HG03060 (cell line): Measurements from ENCODE around the gene TMEM132D.

ENCODE experiments used
- ATAC-seq: cut with Tn5 transposase; IDR thresholded peaks from one replicate; pipeline ENCODE4 v1.9.1; 2021; ENCODE audit warnings: low read depth, moderate number of reproducible peaks; ENCODE audit not compliant: unreplicated experiment

Gene TMEM132D

GRCh38 chr12:129300011-129300410 lies 603.8 kb downstream of the TMEM132D start:
- ATAC-seq = no peak

DNA sequence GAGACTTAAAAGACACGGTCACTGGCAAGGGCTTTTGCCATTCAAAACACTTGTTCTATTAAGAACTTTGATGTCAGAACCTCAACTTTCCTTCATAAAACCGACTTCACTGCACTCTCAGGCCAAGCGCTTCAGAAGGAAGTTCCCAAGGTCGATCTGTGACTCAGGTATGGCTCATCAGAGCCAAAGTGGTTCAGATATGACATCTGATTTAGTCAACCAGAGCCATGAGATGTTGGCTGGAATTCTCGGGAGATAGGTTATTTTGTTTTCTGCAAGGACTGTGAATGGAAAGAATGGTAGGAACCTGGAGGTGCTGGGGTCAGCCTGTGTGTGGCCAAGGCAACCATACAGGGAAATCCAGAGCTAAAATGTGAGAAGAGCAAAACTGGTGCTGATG lies 604.9 kb downstream of the TMEM132D start:
- no peak for ATAC-seq

DNA sequence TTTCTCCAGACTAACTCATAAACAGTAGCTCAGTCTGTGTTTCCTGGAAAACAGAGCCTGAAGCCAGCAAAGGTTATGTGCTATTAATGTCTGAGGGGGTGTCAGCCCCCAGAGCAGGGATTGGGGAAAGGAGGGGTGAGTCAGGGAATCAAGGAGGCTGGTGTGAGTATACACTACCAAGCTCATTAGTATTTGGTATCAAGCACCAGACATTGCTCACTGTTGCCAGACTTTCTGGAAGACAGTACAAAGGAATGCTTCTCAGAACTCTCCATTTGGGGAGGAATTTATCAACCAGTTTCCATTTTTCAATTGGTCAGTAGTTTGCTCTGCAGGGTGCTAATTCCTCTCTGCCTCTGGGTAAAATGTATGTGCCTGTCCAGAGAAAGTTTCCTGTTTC lies 607.2 kb downstream of the TMEM132D start:
- no peak for ATAC-seq

DNA sequence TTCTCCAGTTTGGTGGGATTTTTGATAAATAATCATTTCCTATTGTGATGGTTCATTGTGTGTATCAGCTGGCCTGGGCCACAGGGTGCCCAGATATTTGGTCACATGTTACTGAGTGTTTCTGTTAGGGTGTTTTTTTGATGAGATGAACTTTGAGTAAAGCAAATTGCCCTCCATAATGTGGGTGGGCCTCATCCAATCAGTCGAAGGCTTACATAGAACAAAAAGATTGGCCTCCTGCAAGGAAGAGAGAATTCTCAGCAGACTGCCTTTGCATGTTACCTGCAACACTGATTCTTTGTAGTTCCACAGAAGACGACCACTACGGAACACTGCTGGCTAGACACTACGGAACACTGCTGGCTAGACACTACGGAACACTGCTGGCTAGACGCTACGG lies 609.0 kb downstream of the TMEM132D start:
- ATAC-seq = no peak

DNA sequence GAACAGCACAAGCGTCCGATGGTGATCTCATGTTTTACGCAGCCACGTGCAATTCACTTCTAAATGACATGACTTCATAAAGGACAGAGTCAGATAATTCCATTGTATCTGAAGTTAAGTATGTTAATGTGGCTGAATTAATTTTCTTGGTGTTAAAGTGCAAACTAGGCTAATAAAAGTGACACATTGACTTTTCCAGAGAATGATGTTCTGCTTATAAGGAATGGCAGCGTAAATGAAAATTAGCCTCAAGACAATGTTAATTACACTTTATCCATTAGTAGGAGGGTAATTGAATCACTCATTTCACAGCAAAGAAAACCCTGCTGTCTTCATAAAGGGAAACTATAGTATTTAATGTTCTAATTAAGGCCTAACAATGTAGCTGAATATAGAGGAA lies 624.1 kb downstream of the TMEM132D start:
- ATAC-seq = no peak

DNA sequence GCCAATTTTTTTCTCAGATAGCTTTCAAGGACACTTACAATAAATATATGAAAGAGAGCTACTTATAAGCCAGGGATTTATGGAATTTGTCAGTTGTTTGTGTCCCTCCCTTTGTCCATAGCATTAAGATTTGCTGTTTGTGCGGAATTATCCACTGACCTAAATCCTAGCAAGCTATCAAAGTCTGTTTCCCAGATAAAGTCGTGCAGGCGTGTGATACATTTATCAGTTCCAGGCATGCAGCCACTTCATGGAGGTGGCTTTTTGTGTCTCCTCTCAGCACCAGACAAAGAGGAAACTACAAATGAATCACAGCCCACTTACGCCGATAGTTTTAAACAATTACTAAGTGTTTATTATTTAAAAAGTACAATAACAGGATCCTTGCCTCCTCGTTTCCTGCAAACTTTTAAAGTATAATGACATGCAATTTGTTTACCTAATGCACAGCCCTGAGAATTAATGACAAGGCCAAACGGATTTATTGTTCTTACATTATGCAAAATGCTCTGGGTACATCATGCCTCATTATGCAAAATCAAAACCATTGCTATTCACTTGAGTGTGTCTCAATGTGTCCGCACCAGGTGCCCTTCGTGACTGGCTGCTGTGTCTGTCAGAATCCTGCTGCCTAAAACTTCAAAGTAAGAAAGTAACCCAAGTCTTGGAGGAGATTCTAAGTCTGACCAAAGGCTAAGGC lies 627.3 kb downstream of the TMEM132D start:
- ATAC-seq = no peak

DNA sequence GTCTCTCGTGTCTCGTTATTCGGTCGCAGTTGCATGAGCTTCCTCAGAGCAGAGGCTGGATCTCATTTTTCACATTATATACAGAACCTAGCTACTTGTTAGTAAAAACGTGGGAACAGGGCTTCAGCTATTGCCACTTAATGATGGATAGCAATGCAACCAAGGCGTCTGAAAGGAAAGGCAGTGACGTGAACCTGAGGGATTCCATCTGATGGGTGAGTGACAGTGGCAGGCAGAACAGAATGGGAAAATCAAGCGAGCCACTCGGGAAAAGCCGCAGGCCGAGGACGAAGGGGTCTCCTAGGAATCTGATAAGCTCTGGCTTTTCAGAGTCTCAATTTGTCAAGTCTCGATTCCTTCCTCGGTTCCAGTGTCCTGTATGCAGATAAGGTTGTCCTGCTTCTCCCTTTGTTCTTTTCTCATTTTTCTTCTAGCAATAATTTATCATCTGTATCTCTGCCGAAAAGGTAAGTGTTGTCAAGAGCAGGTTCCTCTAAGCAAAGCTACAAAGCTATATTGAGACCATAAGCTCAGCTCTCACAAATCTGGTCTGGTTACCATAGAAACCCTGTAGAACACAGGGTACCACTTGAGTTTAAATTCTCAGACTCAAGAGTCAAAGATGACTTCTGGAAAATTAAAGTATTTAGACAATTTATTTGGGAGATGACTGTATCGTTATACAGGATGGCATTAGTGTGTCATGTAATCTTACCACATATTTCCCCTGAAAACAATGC lies 633.9 kb downstream of the TMEM132D start:
- ATAC-seq = no peak

DNA sequence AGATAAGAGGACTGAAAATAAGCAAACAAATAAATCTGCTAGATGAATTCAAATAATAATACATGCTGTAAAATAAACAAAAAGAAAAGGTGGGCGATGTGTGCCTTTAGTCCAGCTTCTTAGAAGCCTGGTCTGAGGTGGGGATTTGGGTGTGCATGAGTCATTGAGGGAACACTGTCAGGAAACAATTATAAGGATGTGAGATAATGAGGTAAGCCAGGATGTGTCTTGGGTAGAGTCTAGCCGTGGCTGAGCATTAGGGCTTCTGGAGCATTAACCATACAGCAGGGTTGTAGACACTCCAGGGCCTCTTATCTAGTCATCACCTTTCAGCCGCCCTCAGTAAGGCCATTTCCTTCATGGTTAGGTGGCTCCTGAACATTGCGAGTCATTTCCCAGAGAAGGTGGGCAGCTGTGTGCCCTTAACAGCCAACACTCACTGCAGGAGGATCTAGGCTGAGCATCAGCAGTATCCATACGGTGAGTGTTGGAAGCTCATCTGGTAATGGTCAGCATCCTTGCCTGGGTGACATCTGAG lies 645.0 kb downstream of the TMEM132D start:
- no peak for ATAC-seq

DNA sequence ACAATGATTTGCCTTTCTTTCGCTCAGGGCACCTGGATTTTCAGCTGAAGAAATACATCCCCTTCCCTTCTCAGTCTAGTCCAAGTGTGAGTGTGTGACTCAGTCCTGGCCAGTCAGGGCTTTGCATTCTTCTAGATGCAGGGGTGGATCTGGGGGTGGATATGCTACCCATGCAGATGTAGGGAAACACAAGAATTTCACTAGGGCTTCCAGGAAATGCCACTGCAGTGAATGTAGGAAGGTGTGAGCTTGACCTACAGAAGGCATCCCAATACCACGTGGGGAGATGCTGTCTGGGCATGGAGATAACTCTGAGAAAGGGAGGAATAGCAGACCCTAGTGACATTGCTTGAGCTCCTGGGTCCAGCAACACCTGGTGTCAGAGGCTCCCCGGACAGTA lies 646.3 kb downstream of the TMEM132D start:
- ATAC-seq = no peak

DNA sequence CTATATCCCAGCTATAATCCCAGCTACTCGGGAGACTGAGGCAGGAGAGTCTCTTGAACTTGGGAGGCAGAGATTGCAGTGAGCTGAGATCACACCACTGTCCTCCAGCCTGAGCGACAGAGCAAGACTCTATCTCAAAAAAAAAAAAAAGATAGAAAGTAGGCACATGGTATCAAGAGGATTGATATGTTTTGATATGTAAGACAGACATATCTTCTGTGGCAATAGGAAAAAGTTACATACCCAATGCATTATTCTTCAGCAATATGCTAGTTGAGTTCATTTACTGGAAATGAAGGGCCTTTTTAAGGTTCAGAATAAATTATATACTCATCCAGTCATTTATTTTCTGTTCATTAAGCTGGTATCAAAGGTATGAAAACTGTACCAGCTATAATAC lies 657.2 kb downstream of the TMEM132D start:
- ATAC-seq = no peak

GRCh38 chr12:129245769-129246168 lies 658.1 kb downstream of the TMEM132D start:
- ATAC-seq = no peak

DNA sequence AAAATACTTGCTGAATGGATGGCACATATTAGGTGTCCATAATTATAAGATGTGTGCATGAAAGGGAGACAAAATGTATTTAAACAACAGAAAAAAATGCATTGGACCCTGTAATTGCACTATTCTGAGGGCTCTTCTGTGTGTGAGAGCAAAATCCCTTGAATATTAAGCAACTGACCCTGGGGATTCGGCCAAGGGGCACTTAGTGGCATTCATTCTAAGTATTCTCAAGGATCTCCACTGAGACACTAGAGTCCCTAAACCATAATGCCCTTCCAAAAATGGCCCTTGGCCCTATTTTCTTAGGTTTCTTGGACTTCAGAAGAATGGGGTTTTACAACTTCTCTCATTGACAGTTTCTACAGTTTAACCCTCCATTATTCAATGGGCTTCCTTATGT lies 662.0 kb downstream of the TMEM132D start:
- ATAC-seq = no peak

DNA sequence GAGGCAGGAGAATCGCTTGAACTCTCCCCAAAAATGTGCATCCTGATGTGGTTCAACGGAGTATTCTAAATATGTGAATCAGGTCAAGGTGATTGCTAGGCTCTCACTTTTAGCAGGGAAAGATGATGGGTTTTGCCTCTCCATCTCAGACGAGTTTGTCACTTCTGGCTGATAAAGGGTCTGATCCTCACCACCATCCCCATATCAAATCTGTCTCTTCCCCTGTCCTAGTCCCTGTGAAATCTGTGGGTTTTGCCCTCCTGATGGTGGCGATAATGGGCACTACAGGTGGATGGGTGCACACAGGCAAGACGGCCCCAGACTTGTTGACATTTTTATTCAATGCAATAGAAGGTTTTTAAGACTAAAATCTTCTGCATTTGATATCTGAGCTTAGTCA lies 665.9 kb downstream of the TMEM132D start:
- no peak for ATAC-seq

GRCh38 chr12:129234209-129234608 lies 669.6 kb downstream of the TMEM132D start:
- ATAC-seq = no peak

DNA sequence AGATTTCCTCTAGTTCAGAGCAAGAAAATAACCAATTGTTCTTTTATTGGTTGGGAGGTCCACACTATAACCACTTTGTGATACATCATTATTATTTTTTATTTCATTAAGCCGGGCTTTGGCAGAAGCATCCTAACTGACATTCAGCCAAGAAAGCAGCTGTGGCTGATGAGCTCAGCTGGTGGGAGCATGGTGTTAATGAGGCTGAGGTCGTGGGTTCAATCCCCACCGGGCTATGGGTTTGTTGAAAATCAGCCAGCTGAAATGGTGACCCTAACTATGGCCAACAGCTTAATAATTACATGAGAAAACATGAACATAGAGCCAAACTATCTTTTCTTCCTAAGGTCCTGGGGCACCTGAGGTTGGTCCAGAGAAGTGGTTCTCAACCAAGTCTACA lies 672.3 kb downstream of the TMEM132D start:
- ATAC-seq = no peak

DNA sequence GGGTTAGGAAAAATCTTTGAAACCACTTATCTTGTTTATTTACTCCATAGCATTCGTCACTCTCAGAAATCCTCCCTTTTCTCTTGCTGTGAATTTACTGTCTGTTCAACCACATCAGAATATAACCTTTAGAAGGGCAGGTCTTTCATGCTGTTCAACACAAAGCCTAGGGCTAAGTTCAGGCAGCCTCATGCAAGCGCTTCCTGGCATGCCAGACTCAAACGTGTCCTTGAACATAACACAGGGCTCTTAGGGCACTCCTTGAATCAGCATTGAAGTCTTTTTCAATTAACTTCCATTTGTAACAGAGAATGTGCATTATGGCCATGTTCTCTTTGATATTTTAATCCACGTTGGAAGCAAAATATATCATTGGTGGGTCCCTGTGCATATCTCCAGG lies 672.8 kb downstream of the TMEM132D start:
- no peak for ATAC-seq

GRCh38 chr12:129226851-129227250 lies 677.0 kb downstream of the TMEM132D start:
- ATAC-seq = no peak

DNA sequence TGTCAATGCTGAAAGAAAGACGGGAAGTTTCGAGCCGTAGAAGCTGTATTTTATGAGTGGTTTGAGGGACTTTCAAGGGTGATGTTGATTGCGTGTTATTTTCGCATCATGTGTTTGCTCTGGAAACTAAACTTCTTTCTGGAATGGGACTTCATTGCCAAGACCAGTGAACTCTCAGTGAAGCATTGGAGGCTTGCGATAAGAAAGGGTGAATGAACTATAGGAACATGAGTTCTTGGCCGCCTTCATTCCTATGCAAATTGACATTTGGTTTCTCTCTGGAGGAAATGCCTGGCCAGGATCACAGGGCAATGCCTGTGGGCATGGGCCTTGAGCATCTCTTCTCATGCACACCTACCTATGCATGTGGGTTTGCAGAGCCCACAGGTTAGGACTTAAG lies 677.8 kb downstream of the TMEM132D start:
- ATAC-seq = no peak

GRCh38 chr12:129215556-129215955 lies 688.3 kb downstream of the TMEM132D start:
- ATAC-seq = no peak

- ATAC-seq = no peak
Measured at GRCh38 chr12:129213551-129213950, 690.3 kb downstream of the TMEM132D start.

DNA sequence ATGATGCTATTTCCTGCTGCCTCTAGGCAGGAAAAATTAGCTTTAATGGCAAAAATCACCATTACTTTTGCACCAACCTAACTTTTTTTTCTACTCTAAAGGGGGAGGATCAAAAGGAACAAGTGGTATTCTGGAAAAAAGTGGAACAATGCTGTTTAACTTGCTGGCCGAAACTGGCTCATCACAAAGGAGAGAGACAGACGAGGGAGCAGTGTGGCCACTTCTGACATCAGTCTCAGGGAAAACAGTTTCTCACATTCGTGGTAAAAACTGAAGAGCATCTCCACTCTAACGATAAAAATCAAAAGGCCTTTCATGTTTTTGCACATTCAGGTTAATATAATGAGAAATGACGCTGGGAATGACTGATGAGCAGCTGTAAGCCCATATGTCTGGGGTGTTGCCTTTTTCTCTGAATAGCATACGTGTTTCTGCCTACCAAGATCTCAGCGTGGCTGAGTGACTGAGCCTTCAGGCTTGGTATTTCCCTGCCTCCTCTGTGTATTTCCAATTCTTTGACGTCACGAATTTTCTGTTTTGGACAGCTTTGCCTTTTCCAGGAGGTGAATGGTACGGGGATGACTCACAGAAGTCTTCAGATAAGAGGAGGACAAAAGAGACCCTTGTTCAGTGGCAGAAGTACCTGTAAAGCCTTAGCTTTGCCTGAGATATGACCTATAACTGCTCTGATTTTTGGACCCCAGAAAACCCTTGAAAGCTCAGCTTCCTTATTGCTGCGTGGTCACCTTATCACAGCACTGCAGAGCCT lies 691.8 kb downstream of the TMEM132D start:
- no peak for ATAC-seq
